Activated T-cell treated with anti-CD3 and anti-CD28 coated beads, Interleukin-2, amount 50 U/mL, for 24 hours (primary cell): ENCODE data around the gene AFTPH.

Experiments
- DNase-seq: peaks from one replicate; pipeline ENCODE4 v3.0.0-alpha.2; 2020
- H3K27ac Mint-ChIP-seq: 2 replicates; pipeline ENCODE4 v1.8.0; 2020; ENCODE audit warnings: mild to moderate bottlenecking, mixed read lengths
- H3K27me3 Mint-ChIP-seq: 2 replicates; pipeline ENCODE4 v1.8.0; 2020; ENCODE audit warnings: mixed read lengths
- H3K36me3 Mint-ChIP-seq: 2 replicates; pipeline ENCODE4 v1.8.0; 2020; ENCODE audit warnings: low read depth, mixed read lengths
- H3K4me1 Mint-ChIP-seq: 2 replicates; pipeline ENCODE4 v1.8.0; 2020; ENCODE audit warnings: low read depth, mixed read lengths
- H3K4me3 Mint-ChIP-seq: 2 replicates; pipeline ENCODE4 v1.8.0; 2020; ENCODE audit warnings: mild to moderate bottlenecking, moderate library complexity, mixed read lengths
- H3K9me3 Mint-ChIP-seq: 2 replicates; pipeline ENCODE4 v1.8.0; 2020; ENCODE audit warnings: mixed read lengths

Gene AFTPH, protein sequence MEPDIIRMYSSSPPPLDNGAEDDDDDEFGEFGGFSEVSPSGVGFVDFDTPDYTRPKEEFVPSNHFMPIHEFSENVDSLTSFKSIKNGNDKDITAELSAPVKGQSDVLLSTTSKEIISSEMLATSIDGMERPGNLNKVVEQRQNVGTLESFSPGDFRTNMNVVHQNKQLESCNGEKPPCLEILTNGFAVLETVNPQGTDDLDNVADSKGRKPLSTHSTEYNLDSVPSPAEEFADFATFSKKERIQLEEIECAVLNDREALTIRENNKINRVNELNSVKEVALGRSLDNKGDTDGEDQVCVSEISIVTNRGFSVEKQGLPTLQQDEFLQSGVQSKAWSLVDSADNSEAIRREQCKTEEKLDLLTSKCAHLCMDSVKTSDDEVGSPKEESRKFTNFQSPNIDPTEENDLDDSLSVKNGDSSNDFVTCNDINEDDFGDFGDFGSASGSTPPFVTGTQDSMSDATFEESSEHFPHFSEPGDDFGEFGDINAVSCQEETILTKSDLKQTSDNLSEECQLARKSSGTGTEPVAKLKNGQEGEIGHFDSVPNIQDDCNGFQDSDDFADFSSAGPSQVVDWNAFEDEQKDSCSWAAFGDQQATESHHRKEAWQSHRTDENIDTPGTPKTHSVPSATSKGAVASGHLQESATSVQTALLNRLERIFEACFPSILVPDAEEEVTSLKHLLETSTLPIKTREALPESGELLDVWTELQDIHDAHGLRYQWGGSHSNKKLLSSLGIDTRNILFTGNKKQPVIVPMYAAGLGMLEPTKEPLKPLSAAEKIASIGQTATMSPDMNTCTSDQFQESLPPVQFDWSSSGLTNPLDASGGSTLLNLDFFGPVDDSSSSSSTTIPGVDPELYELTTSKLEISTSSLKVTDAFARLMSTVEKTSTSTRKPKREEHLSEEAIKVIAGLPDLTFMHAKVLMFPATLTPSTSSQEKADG

GRCh38 chr2:64523666-64524603, at the start of gene AFTPH:
Gene AFTPH (plus strand): TSS chr2:64524328. CDS start chr2:64551475, 27,147 bp downstream.
- Mint-ChIP-seq H3K36me3 (peaks cover 40% of the 10 kb centered on the region), H3K4me1 (peaks cover 37% of the 10 kb centered on the region), H3K9me3 (no peaks in the 10 kb centered on the region), H3K4me3 (peak within 1 kb of the TSS; percentile 99), H3K27ac (peak within 1 kb of the TSS; percentile 100), H3K27me3 (no peaks in the 10 kb centered on the region)
- peak; percentile 99 for DNase-seq

- H3K36me3 Mint-ChIP-seq: no peaks in the 10 kb centered on the region
- peaks cover 15% of the 10 kb centered on the region for H3K4me1 Mint-ChIP-seq
- no peaks in the 10 kb centered on the region for H3K9me3 Mint-ChIP-seq
- no peak overlapping the region for H3K4me3 Mint-ChIP-seq
- DNase-seq: no peak
- no peak overlapping the region for H3K27ac Mint-ChIP-seq
- no peaks in the 10 kb centered on the region for H3K27me3 Mint-ChIP-seq
Observed at GRCh38 chr2:64474636-64475035, 49.5 kb upstream of the AFTPH start.

DNA sequence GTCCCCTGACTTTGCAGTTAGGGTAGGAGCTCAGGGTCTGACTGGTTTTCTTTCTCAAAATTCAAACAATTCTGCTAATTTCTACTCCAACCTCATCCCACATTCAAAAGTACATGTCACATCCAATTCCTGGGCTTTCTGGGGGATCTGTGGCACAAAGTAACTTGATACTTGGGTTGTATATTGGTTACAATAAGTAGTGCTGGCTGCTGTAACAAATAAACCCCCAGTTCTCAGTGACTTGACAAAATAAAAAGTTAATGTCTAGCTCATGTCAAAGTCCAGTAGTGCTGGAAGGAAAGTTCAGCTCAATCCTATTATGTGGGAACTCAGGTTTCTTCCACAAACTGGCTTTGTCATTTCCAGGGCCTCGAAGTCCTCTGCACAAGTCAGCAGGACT, 47.1 kb upstream of the AFTPH start:
- no peaks in the 10 kb centered on the region for H3K27me3 Mint-ChIP-seq
- no peak for DNase-seq
- H3K27ac Mint-ChIP-seq: no peak overlapping the region
- no peak overlapping the region for H3K4me3 Mint-ChIP-seq
- no peaks in the 10 kb centered on the region for H3K36me3 Mint-ChIP-seq
- H3K9me3 Mint-ChIP-seq: no peaks in the 10 kb centered on the region
- H3K4me1 Mint-ChIP-seq: peaks cover 18% of the 10 kb centered on the region

GRCh38 chr2:64477979-64478378, 46.1 kb upstream of the AFTPH start:
- H3K36me3 Mint-ChIP-seq: no peaks in the 10 kb centered on the region
- no peaks in the 10 kb centered on the region for H3K27me3 Mint-ChIP-seq
- no peaks in the 10 kb centered on the region for H3K9me3 Mint-ChIP-seq
- H3K27ac Mint-ChIP-seq: no peak overlapping the region
- peaks cover 18% of the 10 kb centered on the region for H3K4me1 Mint-ChIP-seq
- no peak overlapping the region for H3K4me3 Mint-ChIP-seq
- DNase-seq: no peak

DNA sequence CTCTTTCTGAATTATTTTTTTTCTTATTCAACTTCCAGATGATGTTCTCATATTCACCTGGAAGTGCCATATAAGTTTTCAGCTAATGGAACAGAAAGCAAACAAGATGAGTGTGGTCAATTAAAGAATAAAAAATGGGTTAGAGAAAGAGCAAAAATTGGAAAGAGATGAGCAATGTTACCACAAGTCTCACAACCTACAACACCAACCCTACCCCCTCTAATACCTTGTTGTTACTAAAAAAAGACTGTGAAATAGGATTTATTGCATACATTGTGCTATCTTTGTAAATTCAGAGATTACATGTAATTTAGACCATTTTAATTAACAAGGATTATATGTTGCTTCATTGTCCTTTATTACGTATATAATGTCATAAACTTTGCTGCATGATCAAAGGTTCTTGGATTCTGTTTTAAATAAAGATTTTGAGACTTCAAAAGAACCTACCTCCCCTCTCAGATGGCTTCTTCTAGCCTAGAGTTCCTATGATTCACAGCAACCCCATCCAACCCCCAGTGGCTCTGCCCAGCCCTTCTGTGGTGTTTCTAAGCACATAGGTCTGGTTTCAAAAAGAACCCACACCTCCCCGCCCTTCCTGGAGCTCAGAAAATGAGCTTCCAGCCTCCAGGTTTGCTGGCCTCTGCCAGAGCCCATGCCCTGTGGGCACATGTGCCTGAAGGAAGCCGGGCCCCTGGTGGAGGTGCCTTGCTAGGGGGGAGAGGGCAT, 45.5 kb upstream of the AFTPH start:
- DNase-seq: no peak
- Mint-ChIP-seq H3K27me3 (no peaks in the 10 kb centered on the region), H3K9me3 (no peaks in the 10 kb centered on the region), H3K4me1 (peaks cover 18% of the 10 kb centered on the region), H3K36me3 (no peaks in the 10 kb centered on the region), H3K27ac (peak overlapping the region; percentile 28), H3K4me3 (no peak overlapping the region)

GRCh38 chr2:64479259-64480117, 44.6 kb upstream of the AFTPH start:
- H3K27ac Mint-ChIP-seq: peak overlapping the region; percentile 35

GRCh38 chr2:64481665-64482064, 42.5 kb upstream of the AFTPH start:
- H3K4me1 Mint-ChIP-seq: peaks cover 18% of the 10 kb centered on the region
- no peak overlapping the region for H3K4me3 Mint-ChIP-seq
- no peaks in the 10 kb centered on the region for H3K27me3 Mint-ChIP-seq
- no peaks in the 10 kb centered on the region for H3K9me3 Mint-ChIP-seq
- DNase-seq: no peak
- no peaks in the 10 kb centered on the region for H3K36me3 Mint-ChIP-seq
- H3K27ac Mint-ChIP-seq: no peak overlapping the region

More at GRCh38 chr2:64479259-64480117, 44.6 kb upstream of the AFTPH start:
- no peaks in the 10 kb centered on the region for H3K27me3 Mint-ChIP-seq
- H3K36me3 Mint-ChIP-seq: no peaks in the 10 kb centered on the region
- no peak for DNase-seq
- peaks cover 18% of the 10 kb centered on the region for H3K4me1 Mint-ChIP-seq
- no peak overlapping the region for H3K4me3 Mint-ChIP-seq
- H3K9me3 Mint-ChIP-seq: no peaks in the 10 kb centered on the region

GRCh38 chr2:64482243-64482642, 41.9 kb upstream of the AFTPH start:
- peaks cover 18% of the 10 kb centered on the region for H3K4me1 Mint-ChIP-seq
- no peaks in the 10 kb centered on the region for H3K9me3 Mint-ChIP-seq
- no peak overlapping the region for H3K4me3 Mint-ChIP-seq
- H3K36me3 Mint-ChIP-seq: no peaks in the 10 kb centered on the region
- no peak for DNase-seq
- no peaks in the 10 kb centered on the region for H3K27me3 Mint-ChIP-seq
- H3K27ac Mint-ChIP-seq: no peak overlapping the region

DNA sequence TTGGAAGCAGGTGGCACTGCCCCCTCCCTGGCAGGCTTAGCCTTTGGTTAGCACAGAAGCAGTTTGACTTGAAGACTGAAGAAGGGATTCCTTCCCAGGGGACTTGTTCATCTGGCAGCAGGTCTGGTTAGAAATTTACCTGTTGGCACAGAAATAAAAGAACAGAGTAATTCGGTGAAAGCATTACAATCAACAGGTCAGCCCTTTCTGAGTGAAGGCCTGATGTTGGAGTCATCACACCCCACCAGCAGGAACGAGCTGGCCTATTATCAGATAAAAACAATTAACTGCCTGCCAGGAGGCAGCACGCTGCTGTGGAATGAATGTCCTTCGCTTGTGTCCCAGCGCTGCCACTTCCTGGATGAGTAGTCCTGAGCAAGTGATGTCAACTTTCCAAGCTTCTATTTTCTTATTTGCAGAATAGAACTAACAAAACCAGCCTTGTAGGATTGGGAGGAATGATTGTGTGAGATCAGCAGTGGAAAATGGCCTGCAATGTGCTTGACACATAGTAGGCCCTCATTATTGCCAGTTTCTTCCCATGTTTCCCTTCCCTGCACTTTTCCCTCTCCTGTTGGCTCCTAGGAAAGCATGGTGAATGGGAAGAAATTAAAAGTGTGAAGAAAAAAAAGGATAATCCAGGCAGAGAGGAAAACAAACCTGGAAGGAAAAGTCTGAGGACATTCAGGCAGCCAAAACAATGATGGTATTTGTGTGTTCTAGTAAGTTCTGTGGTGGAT, 41.2 kb upstream of the AFTPH start:
- H3K4me3 Mint-ChIP-seq: no peak overlapping the region
- no peaks in the 10 kb centered on the region for H3K9me3 Mint-ChIP-seq
- no peak overlapping the region for H3K27ac Mint-ChIP-seq
- H3K36me3 Mint-ChIP-seq: no peaks in the 10 kb centered on the region
- H3K4me1 Mint-ChIP-seq: peaks cover 18% of the 10 kb centered on the region
- H3K27me3 Mint-ChIP-seq: no peaks in the 10 kb centered on the region
- no peak for DNase-seq

DNA sequence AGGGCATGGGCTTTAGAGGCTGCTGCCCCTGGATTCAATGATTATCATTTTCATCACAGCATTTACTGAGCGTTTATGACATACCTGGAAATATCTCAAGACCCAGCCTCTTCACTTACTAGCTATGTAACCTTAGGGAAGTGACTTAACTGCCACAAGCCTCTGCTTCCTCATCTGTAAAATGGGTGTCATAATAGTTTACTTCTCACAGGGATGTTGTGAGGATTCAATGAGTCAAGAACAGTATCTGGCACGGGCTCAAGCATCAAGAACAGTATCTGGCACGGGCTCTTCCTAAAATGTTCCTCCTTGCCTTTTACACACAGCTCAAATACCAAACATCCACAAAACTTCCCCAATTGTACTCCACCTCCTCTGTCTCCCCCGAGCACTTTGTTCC, 38.8 kb upstream of the AFTPH start:
- Mint-ChIP-seq H3K4me1 (peaks cover 9% of the 10 kb centered on the region), H3K9me3 (no peaks in the 10 kb centered on the region), H3K36me3 (no peaks in the 10 kb centered on the region), H3K27ac (no peak overlapping the region), H3K4me3 (no peak overlapping the region), H3K27me3 (no peaks in the 10 kb centered on the region)
- DNase-seq: no peak

GRCh38 chr2:64485961-64486360, 38.2 kb upstream of the AFTPH start:
- DNase-seq: no peak
- Mint-ChIP-seq H3K27ac (no peak overlapping the region), H3K4me1 (peaks cover 9% of the 10 kb centered on the region), H3K36me3 (no peaks in the 10 kb centered on the region), H3K9me3 (no peaks in the 10 kb centered on the region), H3K4me3 (no peak overlapping the region), H3K27me3 (no peaks in the 10 kb centered on the region)

- no peaks in the 10 kb centered on the region for H3K27me3 Mint-ChIP-seq
- DNase-seq: no peak
- H3K9me3 Mint-ChIP-seq: no peaks in the 10 kb centered on the region
- no peaks in the 10 kb centered on the region for H3K36me3 Mint-ChIP-seq
- H3K4me3 Mint-ChIP-seq: no peak overlapping the region
- H3K4me1 Mint-ChIP-seq: peaks cover 9% of the 10 kb centered on the region
- no peak overlapping the region for H3K27ac Mint-ChIP-seq
Observed at GRCh38 chr2:64487256-64488049, 36.7 kb upstream of the AFTPH start.
